ENCODE results near the gene TPCN2.

Gene TPCN2

DNA sequence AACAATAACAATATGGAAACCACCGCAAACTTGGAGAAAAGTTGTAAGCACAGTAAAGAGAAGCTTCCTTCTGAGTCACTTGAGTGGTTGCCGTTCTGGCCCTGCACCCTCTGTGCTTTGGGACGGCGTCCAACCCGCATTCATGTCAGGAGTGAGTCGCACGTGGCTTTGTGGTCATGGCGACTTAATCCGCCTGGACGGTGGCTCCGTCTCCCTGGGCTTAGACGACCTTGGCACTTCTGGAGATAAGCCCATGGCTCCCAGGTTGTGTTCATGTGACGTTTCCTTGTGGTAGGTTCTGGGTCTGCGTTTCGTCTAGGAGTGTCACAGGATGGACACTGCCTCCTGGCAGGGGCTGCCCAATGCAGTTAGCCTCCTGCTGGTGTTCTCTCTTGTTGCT, 40.5 kb downstream of the TPCN2 start:
- TF ChIP-seq CTCF (IDR thresholded peaks at IDR 0.05; ENCODE audit: low read depth, low read length) (no peak), MYC (IDR thresholded peaks at IDR 0.05; ENCODE audit: low read depth, low read length) (no peak), POLR2A (IDR thresholded peaks at IDR 0.05; ENCODE audit: extremely low read depth, insufficient read length) (no peak)
- TF ChIP-seq, protein P1, sequence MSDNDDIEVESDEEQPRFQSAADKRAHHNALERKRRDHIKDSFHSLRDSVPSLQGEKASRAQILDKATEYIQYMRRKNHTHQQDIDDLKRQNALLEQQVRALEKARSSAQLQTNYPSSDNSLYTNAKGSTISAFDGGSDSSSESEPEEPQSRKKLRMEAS (IDR thresholded peaks at IDR 0.05; ENCODE audit: low read depth, low read length), result no peak
- peak; percentile 81 for DNase-seq (ENCODE audit: low read depth)
- H3K4me3 ChIP-seq (ENCODE audit: low read depth, low read length), result no peak overlapping the region

GRCh38 chr11:69091638-69092165, 43.0 kb downstream of the TPCN2 start:
- no peak for DNase-seq (ENCODE audit: low read depth)
- TF ChIP-seq MYC (IDR thresholded peaks at IDR 0.05; ENCODE audit: low read depth, low read length) (no peak), CTCF (IDR thresholded peaks at IDR 0.05; ENCODE audit: low read depth, low read length) (no peak), POLR2A (IDR thresholded peaks at IDR 0.05; ENCODE audit: extremely low read depth, insufficient read length) (no peak)
- TF ChIP-seq, protein P1 (IDR thresholded peaks at IDR 0.05; ENCODE audit: low read depth, low read length), result no peak
- no peak overlapping the region for H3K4me3 ChIP-seq (ENCODE audit: low read depth, low read length)

DNA sequence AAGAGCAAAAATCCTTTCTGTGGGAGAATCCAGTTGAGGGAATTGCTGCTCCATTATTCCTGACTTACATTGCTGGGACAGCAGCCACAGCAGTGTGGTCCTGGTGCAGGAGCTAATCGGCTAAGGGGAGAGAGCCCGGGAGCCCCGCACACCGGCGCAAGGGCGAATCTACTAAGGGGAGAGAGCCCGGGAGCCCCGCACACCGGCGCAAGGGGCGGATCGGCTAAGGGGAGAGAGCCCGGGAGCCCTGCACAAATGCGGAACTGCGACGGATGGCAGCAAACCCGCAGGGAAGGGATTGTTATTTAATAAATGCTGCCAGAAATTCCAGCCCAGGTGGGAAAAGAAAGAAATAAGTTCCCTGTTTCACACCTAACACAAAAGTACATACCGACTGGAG, 43.5 kb downstream of the TPCN2 start:
- DNase-seq (ENCODE audit: low read depth), result no peak
- H3K4me3 ChIP-seq (ENCODE audit: low read depth, low read length), result no peak overlapping the region
- TF ChIP-seq POLR2A (IDR thresholded peaks at IDR 0.05; ENCODE audit: extremely low read depth, insufficient read length) (no peak), CTCF (IDR thresholded peaks at IDR 0.05; ENCODE audit: low read depth, low read length) (no peak), MYC (IDR thresholded peaks at IDR 0.05; ENCODE audit: low read depth, low read length) (no peak)
- TF ChIP-seq, protein P1 (IDR thresholded peaks at IDR 0.05; ENCODE audit: low read depth, low read length), result no peak

GRCh38 chr11:69093106-69093505, 44.4 kb downstream of the TPCN2 start:
- TF ChIP-seq MYC (IDR thresholded peaks at IDR 0.05; ENCODE audit: low read depth, low read length) (no peak), CTCF (IDR thresholded peaks at IDR 0.05; ENCODE audit: low read depth, low read length) (no peak), POLR2A (IDR thresholded peaks at IDR 0.05; ENCODE audit: extremely low read depth, insufficient read length) (no peak)
- TF ChIP-seq, protein P1 (IDR thresholded peaks at IDR 0.05; ENCODE audit: low read depth, low read length), result no peak
- DNase-seq (ENCODE audit: low read depth), result no peak
- no peak overlapping the region for H3K4me3 ChIP-seq (ENCODE audit: low read depth, low read length)

GRCh38 chr11:69094111-69094914, 45.6 kb downstream of the TPCN2 start:
- no peak for TF ChIP-seq CTCF (IDR thresholded peaks at IDR 0.05; ENCODE audit: low read depth, low read length)
- peak; percentile 4 for TF ChIP-seq POLR2A (IDR thresholded peaks at IDR 0.05; ENCODE audit: extremely low read depth, insufficient read length)
- TF ChIP-seq, protein P1 (IDR thresholded peaks at IDR 0.05; ENCODE audit: low read depth, low read length), result no peak
- no peak for TF ChIP-seq MYC (IDR thresholded peaks at IDR 0.05; ENCODE audit: low read depth, low read length)
- no peak for DNase-seq (ENCODE audit: low read depth)
- no peak overlapping the region for H3K4me3 ChIP-seq (ENCODE audit: low read depth, low read length)
